ENCODE results near the gene PATL1. TPM values are rescaled to one million over a fixed set of nuclear protein-coding genes. Genes with fewer than 3 reads are reported as not detected.

The PATL1 gene
- polyA plus RNA-seq, 1 experiment: 43.9 TPM

GRCh38 chr11:59615637-59616395, 53.0 kb downstream of the PATL1 start, which contains the start of gene OSBP:
Gene OSBP, minus strand, starts transcription at chr11:59615774. Its CDS starts 110 bp downstream, at chr11:59615664.
- TF ChIP-seq, protein P1, sequence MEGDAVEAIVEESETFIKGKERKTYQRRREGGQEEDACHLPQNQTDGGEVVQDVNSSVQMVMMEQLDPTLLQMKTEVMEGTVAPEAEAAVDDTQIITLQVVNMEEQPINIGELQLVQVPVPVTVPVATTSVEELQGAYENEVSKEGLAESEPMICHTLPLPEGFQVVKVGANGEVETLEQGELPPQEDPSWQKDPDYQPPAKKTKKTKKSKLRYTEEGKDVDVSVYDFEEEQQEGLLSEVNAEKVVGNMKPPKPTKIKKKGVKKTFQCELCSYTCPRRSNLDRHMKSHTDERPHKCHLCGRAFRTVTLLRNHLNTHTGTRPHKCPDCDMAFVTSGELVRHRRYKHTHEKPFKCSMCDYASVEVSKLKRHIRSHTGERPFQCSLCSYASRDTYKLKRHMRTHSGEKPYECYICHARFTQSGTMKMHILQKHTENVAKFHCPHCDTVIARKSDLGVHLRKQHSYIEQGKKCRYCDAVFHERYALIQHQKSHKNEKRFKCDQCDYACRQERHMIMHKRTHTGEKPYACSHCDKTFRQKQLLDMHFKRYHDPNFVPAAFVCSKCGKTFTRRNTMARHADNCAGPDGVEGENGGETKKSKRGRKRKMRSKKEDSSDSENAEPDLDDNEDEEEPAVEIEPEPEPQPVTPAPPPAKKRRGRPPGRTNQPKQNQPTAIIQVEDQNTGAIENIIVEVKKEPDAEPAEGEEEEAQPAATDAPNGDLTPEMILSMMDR (IDR thresholded peaks at IDR 0.05; ENCODE audit: low read depth, low read length): no peak
- peak; percentile 100 for DNase-seq (ENCODE audit: low read depth, low spot score)
- Histone ChIP-seq H3K4me3 (ENCODE audit: low read depth, low read length) (peak within 1 kb of the TSS; percentile 98), H3K27ac (ENCODE audit: low read depth, low read length) (peak within 1 kb of the TSS; percentile 90), H3K9me3 (ENCODE audit: control insufficient read depth, insufficient read depth, low read length) (peaks cover 2% of the 10 kb centered on the region; the same call in 1 of the 2 replicates), H3K27me3 (ENCODE audit: control insufficient read depth, insufficient read depth, low read length) (no peaks in the 10 kb centered on the region)
- CTCF ChIA-PET: interaction anchor here (1.1 kb wide), 1 partner anchor 78 kb away, joined by 3 read pairs; no protein-coding TSS in a partner anchor
- POLR2A ChIA-PET: interaction anchor here (0.5 to 1.6 kb wide), 8 partner anchors 12 to 711 kb away, joined by 3 to 9 read pairs (median 4); partner anchors contain the start of gene PATL1

GRCh38 chr11:59615120-59615636, 53.7 kb downstream of the PATL1 start:
- Histone ChIP-seq H3K27me3 (ENCODE audit: control insufficient read depth, insufficient read depth, low read length) (no peaks in the 10 kb centered on the region), H3K27ac (ENCODE audit: low read depth, low read length) (peak overlapping the region; percentile 49), H3K9me3 (ENCODE audit: control insufficient read depth, insufficient read depth, low read length) (peaks cover 2% of the 10 kb centered on the region; the same call in 1 of the 2 replicates), H3K4me3 (ENCODE audit: low read depth, low read length) (peak overlapping the region; percentile 98)
- POLR2A ChIA-PET: interaction anchor here (0.5 to 1.6 kb wide), 5 partner anchors 11 to 58 kb away, joined by 3 to 9 read pairs (median 8); partner anchors contain the start of gene PATL1
- TF ChIP-seq, protein P1 (IDR thresholded peaks at IDR 0.05; ENCODE audit: low read depth, low read length): no peak
- no peak for DNase-seq (ENCODE audit: low read depth, low spot score)
- CTCF ChIA-PET: interaction anchor here (1.1 kb wide), 1 partner anchor 78 kb away, joined by 3 read pairs; no protein-coding TSS in a partner anchor

GRCh38 chr11:59614277-59615119, 54.3 kb downstream of the PATL1 start:
- Histone ChIP-seq H3K4me3 (ENCODE audit: low read depth, low read length) (peak overlapping the region; percentile 98), H3K27ac (ENCODE audit: low read depth, low read length) (peak overlapping the region; percentile 42), H3K9me3 (ENCODE audit: control insufficient read depth, insufficient read depth, low read length) (peaks cover 2% of the 10 kb centered on the region; the same call in 1 of the 2 replicates), H3K27me3 (ENCODE audit: control insufficient read depth, insufficient read depth, low read length) (no peaks in the 10 kb centered on the region)
- CTCF ChIA-PET: interaction anchor here (1.0 kb wide), 1 partner anchor 77 kb away, joined by 6 read pairs; no protein-coding TSS in a partner anchor
- DNase-seq (ENCODE audit: low read depth, low spot score): no peak
- POLR2A ChIA-PET: interaction anchor here (0.6 to 1.6 kb wide), 3 partner anchors 25 to 48 kb away, joined by 4 to 9 read pairs (median 9); no protein-coding TSS in a partner anchor
- TF ChIP-seq, protein P1 (IDR thresholded peaks at IDR 0.05; ENCODE audit: low read depth, low read length): no peak

GRCh38 chr11:59611570-59612565, 57.0 kb downstream of the PATL1 start:
- peak; percentile 30 for DNase-seq (ENCODE audit: low read depth, low spot score)
- CTCF ChIA-PET: interaction anchor here (0.7 kb wide), 1 partner anchor 16 kb away, joined by 5 read pairs; no protein-coding TSS in a partner anchor
- H3K4me3 ChIP-seq (ENCODE audit: low read depth, low read length): no peak overlapping the region
- no peak overlapping the region for H3K27ac ChIP-seq (ENCODE audit: low read depth, low read length)
- POLR2A ChIA-PET: no interaction called here
- no peaks in the 10 kb centered on the region for H3K27me3 ChIP-seq (ENCODE audit: control insufficient read depth, insufficient read depth, low read length)
- TF ChIP-seq, protein P1 (IDR thresholded peaks at IDR 0.05; ENCODE audit: low read depth, low read length): no peak
- H3K9me3 ChIP-seq (ENCODE audit: control insufficient read depth, insufficient read depth, low read length): peaks cover 2% of the 10 kb centered on the region; the same call in 1 of the 2 replicates
